Embryonic facial prominence (tissue), 1 donor: ENCODE results near the gene KRT1.

Experiments used
- DNase-seq: peaks from one replicate; pipeline ENCODE4 v3.0.0-alpha.2; 2016; ENCODE audit errors: extremely low spot score

KRT1 gene

GRCh38 chr12:52660934-52661499 is 19.2 kb downstream of the KRT1 start:
- no peak for DNase-seq

- DNase-seq, result no peak
Observed at GRCh38 chr12:52659951-52660350, 20.3 kb downstream of the KRT1 start.

GRCh38 chr12:52659395-52659794 is 20.8 kb downstream of the KRT1 start:
- DNase-seq, result no peak

- no peak for DNase-seq
Observed at GRCh38 chr12:52658196-52658595, 22.0 kb downstream of the KRT1 start.

GRCh38 chr12:52657250-52657902 is 22.8 kb downstream of the KRT1 start:
- no peak for DNase-seq

GRCh38 chr12:52656616-52657015 is 23.6 kb downstream of the KRT1 start:
- DNase-seq, result no peak

GRCh38 chr12:52655720-52656124 is 24.5 kb downstream of the KRT1 start:
- no peak for DNase-seq

GRCh38 chr12:52655251-52655650 is 25.0 kb downstream of the KRT1 start:
- DNase-seq, result no peak

GRCh38 chr12:52651726-52652261 is 28.4 kb downstream of the KRT1 start, which contains the start of gene KRT2:
Gene KRT2, minus strand, starts transcription at chr12:52652211. Its CDS starts 69 bp downstream, at chr12:52652142.
- DNase-seq, result no peak

GRCh38 chr12:52650520-52651081 is 29.6 kb downstream of the KRT1 start:
- no peak for DNase-seq

- DNase-seq, result no peak
Observed at GRCh38 chr12:52649066-52649465, 31.1 kb downstream of the KRT1 start.

GRCh38 chr12:52648012-52648550 is 32.1 kb downstream of the KRT1 start:
- DNase-seq, result no peak

- no peak for DNase-seq
Observed at GRCh38 chr12:52647601-52648000, 32.6 kb downstream of the KRT1 start.

- DNase-seq, result no peak
Observed at GRCh38 chr12:52646613-52647012, 33.6 kb downstream of the KRT1 start.

- no peak for DNase-seq
Observed at GRCh38 chr12:52645982-52646381, 34.2 kb downstream of the KRT1 start.

- no peak for DNase-seq
Observed at GRCh38 chr12:52645120-52645761, 35.0 kb downstream of the KRT1 start.

GRCh38 chr12:52644078-52644415 is 36.2 kb downstream of the KRT1 start:
- no peak for DNase-seq

- DNase-seq, result no peak
Observed at GRCh38 chr12:52643233-52644077, 36.8 kb downstream of the KRT1 start.

- DNase-seq, result no peak
Observed at GRCh38 chr12:52641468-52641867, 38.7 kb downstream of the KRT1 start.

- DNase-seq, result no peak
Observed at GRCh38 chr12:52637299-52637698, 42.9 kb downstream of the KRT1 start.

- DNase-seq, result no peak
Observed at GRCh38 chr12:52636592-52637258, 43.5 kb downstream of the KRT1 start.
